Activated T-cell treated with anti-CD3 and anti-CD28 coated beads, Interleukin-2, amount 50 U/mL, for 1 hour (primary cell): ENCODE measurements around the gene RARS2.
"Not testable (repeated sequence)": the region's sequence is repeated elsewhere in the genome, so short reads cannot be mapped to it uniquely, and the experiment has no call there.

Source experiments
- DNase-seq: peaks from one replicate; pipeline ENCODE4 v3.0.0-alpha.2; 2020

Gene RARS2

DNA sequence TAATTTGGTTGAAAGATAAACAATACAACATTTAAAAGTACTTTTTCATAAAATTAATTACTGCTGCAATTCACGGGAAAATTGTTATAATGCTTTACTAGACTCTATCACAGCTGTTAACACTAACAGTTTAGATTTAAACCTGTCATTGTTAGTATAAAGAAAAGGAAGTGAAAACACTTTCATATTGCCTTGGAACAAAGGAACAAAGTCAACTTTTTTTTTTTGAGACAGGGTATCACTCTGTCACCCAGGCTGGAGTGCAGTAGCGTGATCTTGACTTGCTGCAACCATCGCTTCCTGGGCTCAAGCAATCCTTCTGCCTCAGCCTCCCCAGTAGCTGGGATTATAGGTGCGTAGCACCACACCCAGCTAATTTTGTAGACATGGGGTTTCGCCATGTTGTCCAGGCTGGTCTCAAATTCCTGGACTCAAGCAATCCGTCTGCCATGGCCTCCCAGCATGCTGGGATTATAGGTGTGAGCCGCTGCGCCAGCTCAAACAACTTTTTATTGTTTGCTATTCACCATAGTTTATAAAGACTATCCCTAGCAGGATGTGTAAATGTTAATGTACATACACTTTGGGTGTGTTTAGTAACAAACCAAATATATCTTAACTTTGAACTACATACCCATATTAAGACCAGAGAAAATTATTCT is 94.9 kb downstream of the RARS2 start:
- no peak for DNase-seq

- not testable (repeated sequence) for DNase-seq
Observed at GRCh38 chr6:87489326-87489725, 100.5 kb downstream of the RARS2 start.

DNA sequence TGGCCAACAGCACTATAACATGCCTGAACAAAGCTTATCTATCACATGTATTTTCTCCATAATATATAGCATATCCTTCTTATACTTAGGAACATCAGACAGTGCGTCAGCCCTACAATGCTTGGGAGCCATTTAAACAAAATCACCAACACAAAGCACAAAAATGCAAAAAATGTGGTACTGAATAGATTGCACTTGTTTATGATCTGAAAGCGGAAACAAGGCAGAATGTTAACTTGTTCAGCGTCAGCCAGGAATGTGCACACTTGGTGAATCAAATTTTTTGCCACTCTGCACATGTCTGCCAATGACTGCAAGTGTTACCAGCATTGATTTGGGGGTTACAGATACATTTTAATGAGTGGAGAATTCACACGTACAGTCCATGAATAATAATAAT is 102.2 kb downstream of the RARS2 start:
- DNase-seq: no peak

DNA sequence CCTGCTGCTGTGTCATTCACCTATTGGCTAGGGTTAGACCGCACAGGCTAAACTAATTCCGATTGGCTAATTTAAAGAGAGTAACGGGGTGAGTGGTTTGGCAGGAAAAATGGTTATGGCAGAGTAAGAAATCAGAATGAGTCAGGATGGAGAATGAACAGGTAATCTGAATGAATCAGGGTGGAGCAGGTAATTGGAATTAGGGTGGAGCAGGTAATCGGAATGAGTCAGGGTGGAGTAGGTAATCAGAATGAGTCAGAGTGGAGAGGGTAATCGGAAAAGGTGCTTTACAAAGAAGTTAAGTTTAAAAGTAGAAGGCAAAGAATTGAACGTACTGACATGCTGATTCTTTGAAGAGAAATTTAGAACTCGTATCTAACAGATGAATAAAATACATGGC is 105.3 kb downstream of the RARS2 start:
- no peak for DNase-seq

- no peak for DNase-seq
Observed at GRCh38 chr6:87483929-87484328, 105.9 kb downstream of the RARS2 start.

DNA sequence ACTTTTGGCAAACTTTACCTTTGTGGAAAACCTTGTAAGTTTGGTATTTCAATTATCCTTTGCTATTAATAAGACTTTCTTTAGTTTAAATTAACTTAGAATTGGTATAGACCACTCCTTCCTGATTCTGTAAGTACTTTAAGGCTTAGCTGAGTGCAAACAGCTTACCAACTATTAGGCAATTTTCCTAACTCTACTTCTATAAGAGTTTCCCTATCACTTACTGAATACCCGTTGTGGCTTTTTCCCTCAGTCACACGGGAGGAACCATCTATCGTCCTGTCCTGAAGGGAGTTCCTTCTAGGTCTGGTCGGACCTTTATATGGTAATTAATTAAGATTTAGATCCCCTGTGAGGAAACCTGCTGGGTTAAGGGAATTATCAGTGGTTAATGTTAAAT is 107.4 kb downstream of the RARS2 start:
- no peak for DNase-seq

DNA sequence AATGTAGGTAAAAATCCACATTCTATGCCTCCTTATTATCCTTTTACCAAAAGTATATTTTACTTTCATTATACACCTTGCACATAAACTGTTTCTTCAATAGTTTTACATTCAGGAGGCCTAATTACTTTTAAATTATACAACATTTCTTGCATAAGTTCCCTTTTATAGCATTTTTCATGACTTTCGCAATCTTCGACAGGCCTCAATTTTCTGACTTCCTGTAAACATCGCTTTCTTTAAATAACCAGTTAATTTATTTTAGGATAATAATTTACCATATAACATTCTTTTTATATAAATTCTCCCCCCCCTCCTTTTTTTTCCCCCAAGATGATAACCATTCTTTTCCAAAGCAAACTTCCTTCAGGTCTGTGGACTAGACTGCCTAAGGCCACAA is 107.9 kb downstream of the RARS2 start:
- DNase-seq: no peak

- DNase-seq: no peak
Observed at GRCh38 chr6:87473419-87473903, 116.3 kb downstream of the RARS2 start.

DNA sequence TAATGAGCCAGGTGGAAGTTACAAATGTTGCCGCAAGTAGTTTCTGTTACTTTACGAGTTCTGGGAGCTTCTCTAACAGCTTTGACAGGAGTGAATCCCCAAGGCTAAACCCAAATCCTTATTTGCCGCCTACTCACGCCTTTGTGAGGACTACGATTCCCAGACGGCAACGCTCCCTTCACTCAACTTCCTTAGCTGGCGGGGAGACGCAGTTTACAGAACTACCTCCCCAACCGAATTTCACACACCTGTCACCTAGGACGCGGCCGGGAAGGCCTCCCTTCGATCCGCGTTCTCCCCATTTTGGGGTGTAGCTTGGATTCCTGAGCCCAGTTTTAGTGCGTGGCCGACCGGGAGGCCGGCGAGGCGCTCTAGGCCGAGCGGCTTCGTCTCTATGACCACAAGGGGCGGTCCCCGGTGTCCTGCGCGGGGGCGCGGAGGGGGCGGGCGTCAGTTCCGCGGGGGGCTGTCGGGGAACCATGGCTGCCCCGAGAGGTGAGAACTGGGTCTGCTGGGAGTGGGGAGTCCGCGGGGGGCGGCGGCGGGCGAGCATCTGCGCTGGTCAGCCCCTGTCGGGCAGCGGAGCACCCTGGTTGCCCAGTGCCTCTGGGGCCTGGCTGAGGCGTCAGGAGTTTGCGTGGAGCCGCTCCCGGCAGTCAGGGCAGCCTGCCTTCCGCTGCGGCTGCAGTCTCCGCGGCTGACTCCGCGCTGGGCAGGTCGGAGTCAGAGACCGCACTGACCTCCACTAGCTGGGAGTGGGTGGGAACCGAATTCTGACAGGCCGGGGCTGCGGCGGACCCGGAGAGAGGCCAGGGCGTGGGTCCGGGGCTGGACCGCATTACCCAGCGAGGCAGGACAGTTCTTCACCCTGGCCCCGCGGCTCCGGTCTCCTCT is 117.0 kb downstream of the RARS2 start, which contains the start of gene SLC35A1:
SLC35A1 (plus strand) TSS at position 450 of the 894 bp plus-strand sequence; CDS start at position 480, 30 bp downstream.
- peak; percentile 91 for DNase-seq

- DNase-seq: no peak
Observed at GRCh38 chr6:87465051-87465450, 124.7 kb downstream of the RARS2 start.
